ENCODE results near the gene MAP3K14.

Gene MAP3K14

GRCh38 chr17:45298546-45299285, 18.1 kb downstream of the MAP3K14 start:
- no peak for DNase-seq

GRCh38 chr17:45296833-45297124, 20.0 kb downstream of the MAP3K14 start:
- no peak for DNase-seq

GRCh38 chr17:45296003-45296832, 20.6 kb downstream of the MAP3K14 start:
- DNase-seq = peak; percentile 81 to 97 (median 90)

- no peak for DNase-seq
These were observed 22.3 kb downstream of the MAP3K14 start for GRCh38 chr17:45294506-45294905.

- DNase-seq = peak; percentile 84 to 94 (median 92)
These were observed 23.2 kb downstream of the MAP3K14 start for GRCh38 chr17:45293413-45294211.

GRCh38 chr17:45292696-45293412, 24.0 kb downstream of the MAP3K14 start:
- no peak for DNase-seq

GRCh38 chr17:45291171-45291805, 25.5 kb downstream of the MAP3K14 start:
- DNase-seq = peak; percentile 78 to 92 (median 86)

- no peak for DNase-seq
These were observed 26.5 kb downstream of the MAP3K14 start for GRCh38 chr17:45290269-45290765.

GRCh38 chr17:45289301-45290268, 27.2 kb downstream of the MAP3K14 start:
- DNase-seq = peak; percentile 39 to 70 (median 54)

GRCh38 chr17:45288825-45289224, 28.0 kb downstream of the MAP3K14 start:
- DNase-seq = no peak

GRCh38 chr17:45287526-45288500, 29.0 kb downstream of the MAP3K14 start:
- DNase-seq = no peak

- no peak for DNase-seq
These were observed 30.5 kb downstream of the MAP3K14 start for GRCh38 chr17:45286286-45286685.

GRCh38 chr17:45284176-45285140, 32.4 kb downstream of the MAP3K14 start:
- DNase-seq = peak in 3 of 4 experiments; percentile 50 to 71 (median 58)

- DNase-seq = no peak
These were observed 33.1 kb downstream of the MAP3K14 start for GRCh38 chr17:45283711-45284110.

GRCh38 chr17:45282683-45283644, 33.9 kb downstream of the MAP3K14 start:
- no peak for DNase-seq

- DNase-seq = no peak
These were observed 36.9 kb downstream of the MAP3K14 start for GRCh38 chr17:45279898-45280297.

- DNase-seq = no peak
These were observed 38.8 kb downstream of the MAP3K14 start for GRCh38 chr17:45277992-45278391.
